PFSK-1 (cell line): ENCODE measurements around the gene TCF25.

Source experiments
- FOXP2 ChIP-seq: optimal IDR thresholded peaks from 2 replicates; pipeline ENCODE3; 2011; ENCODE audit warnings: borderline replicate concordance, control low read depth, inconsistent platforms; ENCODE audit not compliant: insufficient read depth; ENCODE audit errors: extremely low read length, extremely low read depth
- POLR2AphosphoS5 ChIP-seq: IDR thresholded peaks from 2 replicates; pipeline ENCODE4 v1.6.1; 2012; ENCODE audit warnings: low read depth, mild to moderate bottlenecking, control low read depth, low read length, moderate library complexity
- SIN3A ChIP-seq: IDR thresholded peaks from 2 replicates; pipeline ENCODE4 v1.6.1; 2012; ENCODE audit warnings: mild to moderate bottlenecking, low read length, moderate library complexity, borderline replicate concordance; ENCODE audit not compliant: insufficient read depth
- TAF1 ChIP-seq: IDR thresholded peaks from 2 replicates; pipeline ENCODE4 v1.6.1; 2012; ENCODE audit warnings: low read length, control low read depth, borderline replicate concordance; ENCODE audit not compliant: insufficient read depth
- TF ChIP-seq, protein P1 (sequence below), 2 experiments: IDR thresholded peaks; 2 replicates each; pipeline versions ENCODE4 v1.6.1 to v1.8.0; 2011 to 2012; ENCODE audit warnings: low read depth in 2 of 2, low read length in 2 of 2, control low read depth in 1 of 2, inconsistent platforms in 1 of 2, mild to moderate bottlenecking in 1 of 2, moderate library complexity in 1 of 2; ENCODE audit not compliant: insufficient read depth in 1 of 2

DNA sequence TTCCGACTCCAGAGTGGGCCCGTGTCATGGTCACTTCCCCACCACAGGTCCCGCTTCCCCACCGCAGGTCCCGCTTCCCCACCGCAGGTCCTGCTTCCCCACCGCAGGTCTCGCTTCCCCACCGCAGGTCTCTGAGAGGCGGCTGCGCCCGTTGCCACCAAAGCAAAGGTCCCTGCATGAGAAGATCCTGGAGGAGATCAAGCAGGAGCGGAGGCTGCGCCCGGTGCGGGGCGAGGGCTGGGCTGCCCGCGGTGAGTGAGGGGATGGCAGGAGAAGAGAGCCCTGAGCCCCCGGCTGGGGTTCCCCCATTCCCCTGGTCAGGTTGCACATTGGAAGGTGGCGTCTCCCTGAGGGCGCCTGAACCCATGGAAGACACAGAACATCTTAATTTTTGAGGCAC is 17.4 kb upstream of the TCF25 start:
- TF ChIP-seq, protein P1, sequence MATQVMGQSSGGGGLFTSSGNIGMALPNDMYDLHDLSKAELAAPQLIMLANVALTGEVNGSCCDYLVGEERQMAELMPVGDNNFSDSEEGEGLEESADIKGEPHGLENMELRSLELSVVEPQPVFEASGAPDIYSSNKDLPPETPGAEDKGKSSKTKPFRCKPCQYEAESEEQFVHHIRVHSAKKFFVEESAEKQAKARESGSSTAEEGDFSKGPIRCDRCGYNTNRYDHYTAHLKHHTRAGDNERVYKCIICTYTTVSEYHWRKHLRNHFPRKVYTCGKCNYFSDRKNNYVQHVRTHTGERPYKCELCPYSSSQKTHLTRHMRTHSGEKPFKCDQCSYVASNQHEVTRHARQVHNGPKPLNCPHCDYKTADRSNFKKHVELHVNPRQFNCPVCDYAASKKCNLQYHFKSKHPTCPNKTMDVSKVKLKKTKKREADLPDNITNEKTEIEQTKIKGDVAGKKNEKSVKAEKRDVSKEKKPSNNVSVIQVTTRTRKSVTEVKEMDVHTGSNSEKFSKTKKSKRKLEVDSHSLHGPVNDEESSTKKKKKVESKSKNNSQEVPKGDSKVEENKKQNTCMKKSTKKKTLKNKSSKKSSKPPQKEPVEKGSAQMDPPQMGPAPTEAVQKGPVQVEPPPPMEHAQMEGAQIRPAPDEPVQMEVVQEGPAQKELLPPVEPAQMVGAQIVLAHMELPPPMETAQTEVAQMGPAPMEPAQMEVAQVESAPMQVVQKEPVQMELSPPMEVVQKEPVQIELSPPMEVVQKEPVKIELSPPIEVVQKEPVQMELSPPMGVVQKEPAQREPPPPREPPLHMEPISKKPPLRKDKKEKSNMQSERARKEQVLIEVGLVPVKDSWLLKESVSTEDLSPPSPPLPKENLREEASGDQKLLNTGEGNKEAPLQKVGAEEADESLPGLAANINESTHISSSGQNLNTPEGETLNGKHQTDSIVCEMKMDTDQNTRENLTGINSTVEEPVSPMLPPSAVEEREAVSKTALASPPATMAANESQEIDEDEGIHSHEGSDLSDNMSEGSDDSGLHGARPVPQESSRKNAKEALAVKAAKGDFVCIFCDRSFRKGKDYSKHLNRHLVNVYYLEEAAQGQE (IDR thresholded peaks at IDR 0.05; ENCODE audit: insufficient read depth in 1 of 2, low read depth in 2 of 2, low read length in 2 of 2): no peak
- TF ChIP-seq TAF1 (no peak), POLR2AphosphoS5 (no peak), FOXP2 (no peak), SIN3A (no peak)
